ENCODE data around the gene PTPN1.
"Not testable (repeated sequence)": the region's sequence is repeated elsewhere in the genome, so short reads cannot be mapped to it uniquely, and the experiment has no call there.

PTPN1 gene

DNA sequence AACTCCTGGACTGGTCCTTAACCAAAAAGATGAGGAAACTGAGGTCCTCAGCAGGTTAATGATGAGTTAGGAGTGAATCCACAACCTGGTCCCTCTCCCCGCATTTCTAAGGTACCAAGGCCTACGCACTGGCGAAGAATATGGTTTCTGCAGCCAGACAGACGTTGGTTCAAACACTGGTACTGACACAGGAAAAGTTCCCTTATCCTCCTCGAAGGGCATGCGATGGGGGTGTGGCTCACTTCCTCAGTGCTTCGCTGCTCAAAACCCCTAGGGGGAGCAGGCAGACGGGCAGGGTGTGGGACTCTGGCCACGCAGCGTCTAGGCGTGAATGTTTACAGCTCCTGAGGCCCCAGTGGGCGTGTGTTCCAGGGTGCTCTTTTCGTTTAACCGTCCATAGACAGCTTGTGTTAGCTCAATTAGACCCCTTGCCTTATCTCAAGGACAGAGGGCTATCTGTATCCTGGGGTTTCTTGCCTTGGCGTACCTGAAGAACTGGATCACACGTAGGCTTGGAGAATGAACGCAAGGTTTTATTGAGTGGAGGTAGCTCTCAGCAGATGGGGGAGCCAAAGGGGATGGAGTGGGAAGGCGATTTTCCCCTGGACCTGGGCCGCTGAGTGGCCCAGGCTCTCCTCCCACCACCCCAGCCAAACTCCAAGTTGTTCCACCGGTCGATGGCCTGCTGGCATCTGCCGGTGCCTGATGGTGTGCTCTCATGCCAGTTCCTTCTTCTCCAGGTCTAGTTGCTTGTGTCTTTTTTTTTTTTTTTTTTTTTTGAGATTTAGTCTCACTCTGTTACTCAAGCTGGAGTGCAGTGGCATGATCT is 31.8 kb upstream of the PTPN1 start:
- in situ Hi-C loops (cut with MboI; ENCODE audit: low sequenced_read_pairs): no loop called here

DNA sequence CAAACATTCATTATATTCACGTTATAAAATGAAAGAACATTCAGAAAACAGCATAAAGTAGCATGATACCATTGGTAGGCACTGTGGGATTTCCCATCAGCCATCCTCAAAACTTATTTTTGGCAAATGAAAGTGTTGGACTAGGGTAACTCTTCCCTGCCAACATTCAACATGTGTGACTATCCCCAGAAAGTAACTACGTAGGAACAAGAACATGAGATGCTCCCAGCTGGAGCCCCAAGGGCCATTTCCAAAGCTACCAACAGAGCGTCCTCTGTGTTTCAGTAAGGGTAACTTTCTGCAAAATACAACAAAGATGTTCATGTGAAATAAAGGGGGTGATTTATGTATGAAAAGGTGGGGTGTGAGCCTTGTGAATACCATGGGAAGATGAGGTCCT is 28.4 kb upstream of the PTPN1 start:
- in situ Hi-C loops (cut with MboI; ENCODE audit: low sequenced_read_pairs): no loop called here

DNA sequence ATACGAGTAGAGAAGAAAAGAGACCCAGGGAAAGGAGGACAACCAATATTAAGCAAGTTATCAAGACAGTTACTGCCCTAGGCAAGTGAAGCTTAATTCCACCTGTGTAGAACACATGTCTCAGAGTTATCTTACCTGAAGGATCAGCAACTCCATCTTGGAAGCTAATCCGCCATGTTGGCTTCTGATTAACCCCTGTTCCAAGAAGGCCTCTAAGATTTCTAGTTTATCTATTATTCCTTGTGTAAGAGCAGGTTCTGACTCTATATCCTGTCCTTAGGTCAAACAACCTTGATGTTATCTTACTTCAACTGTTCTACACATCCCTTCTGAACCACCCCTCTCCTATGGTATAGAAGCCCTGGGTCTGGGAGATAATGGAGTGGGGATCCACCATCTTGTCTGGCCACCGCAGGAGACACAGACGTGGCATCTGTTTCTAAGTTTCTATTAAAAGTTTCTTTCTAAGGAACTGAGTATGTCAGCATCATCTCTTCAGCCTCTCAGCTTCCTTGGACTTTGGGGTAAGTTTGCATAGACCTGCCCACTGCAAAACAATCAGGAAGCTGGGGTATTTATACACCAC is 27.7 kb upstream of the PTPN1 start:
- in situ Hi-C loops (cut with MboI; ENCODE audit: low sequenced_read_pairs): no loop called here

DNA sequence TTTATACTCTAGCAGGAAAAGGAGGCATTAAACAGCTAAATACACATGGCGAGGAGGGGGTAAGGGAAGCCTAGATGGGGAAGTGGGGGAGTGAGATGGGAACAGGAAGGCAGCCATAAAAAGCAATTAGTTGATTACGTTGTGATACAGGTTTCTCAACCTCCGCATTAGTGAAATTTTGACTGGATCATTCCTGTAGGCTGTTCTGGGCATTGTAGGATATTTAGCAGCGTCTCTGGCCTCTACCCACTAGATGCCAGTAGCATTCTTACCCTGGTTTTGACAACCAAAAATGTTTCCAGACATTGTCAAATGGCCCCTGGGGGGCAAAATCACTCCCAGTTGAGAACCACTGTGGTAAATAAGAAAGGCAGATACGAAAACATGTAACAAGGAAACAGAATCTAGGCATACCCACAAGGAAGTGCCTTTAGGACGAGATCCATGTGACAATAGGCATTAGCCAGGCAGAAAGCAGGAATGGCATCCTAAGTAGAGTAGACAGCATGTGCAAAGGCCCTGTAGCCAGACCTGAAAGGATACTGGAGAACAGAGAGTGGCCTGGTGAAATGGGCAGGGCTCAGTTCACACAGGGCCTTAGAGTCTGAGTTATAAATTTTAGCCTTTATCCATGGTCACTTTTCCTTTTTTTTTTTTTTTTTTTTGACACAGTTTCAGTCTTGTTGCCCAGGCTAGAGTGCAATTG is 25.8 kb upstream of the PTPN1 start:
- in situ Hi-C loops (cut with MboI; ENCODE audit: low sequenced_read_pairs): no loop called here

DNA sequence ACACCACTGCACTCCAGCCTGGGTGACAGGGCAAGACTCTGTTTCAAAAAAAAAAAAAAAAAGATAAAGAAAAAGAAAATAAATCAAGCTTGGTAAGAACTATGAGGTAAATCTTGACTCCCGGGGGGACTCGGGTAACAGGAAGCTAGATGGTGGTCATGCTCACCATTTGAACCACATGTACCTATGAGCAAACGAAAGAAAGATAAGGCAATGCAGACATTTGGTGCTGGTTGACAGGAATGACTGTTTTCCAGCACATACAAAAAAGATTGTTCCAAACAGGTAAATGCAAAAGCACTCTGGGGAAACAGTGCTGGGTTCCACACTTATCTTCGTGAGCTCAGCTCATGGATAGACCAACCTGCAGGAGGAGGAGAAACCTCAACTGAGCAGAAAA is 22.8 kb upstream of the PTPN1 start:
- in situ Hi-C loops (cut with MboI; ENCODE audit: low sequenced_read_pairs): no loop called here

DNA sequence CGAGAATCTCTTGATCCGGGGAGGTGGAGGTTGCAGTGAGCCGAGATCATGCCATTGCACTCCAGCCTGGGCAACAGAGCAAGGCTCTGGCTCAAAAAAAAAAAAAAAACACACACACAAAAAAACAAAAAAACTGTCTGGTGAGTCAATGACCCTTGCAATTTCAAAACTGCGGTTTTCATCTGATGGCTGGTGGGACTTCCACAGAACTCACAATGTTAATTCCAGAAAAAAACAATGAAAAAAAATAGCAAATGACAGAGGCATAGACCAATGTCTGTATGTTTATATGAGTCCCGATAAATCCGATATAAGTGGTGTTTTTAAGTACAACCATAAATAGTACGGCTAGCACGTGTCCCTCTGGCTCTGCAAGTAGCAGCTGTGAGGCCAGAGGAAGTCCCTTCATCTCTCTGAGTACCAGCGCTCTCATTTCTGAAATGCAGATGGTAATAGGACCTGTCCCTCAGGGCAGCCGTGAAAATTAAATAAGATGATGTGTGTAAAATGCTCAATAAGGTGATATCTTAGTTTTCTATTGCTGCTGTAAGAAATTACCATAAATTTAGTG is 21.9 kb upstream of the PTPN1 start:
- in situ Hi-C loops (cut with MboI; ENCODE audit: low sequenced_read_pairs): no loop called here

DNA sequence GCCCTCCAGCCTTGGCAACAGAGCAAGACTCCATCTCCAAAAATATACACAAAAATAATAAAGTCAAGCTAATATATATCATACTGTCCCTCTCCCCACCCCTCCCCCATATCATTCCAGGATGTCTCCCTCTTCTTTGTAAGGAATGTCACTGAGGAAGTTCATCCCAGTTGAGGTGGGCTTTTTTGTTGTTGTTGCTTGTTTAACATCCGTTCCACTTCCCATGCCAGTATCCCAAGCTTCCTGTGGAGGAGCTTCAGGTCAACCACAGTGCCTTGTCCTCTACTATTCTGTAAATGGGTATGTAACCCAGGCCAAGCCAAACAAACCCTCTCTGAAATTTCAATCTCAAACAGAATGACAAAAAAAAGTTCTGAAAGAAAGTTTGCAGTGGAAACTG is 19.0 kb upstream of the PTPN1 start:
- in situ Hi-C loops (cut with MboI; ENCODE audit: low sequenced_read_pairs): no loop called here

DNA sequence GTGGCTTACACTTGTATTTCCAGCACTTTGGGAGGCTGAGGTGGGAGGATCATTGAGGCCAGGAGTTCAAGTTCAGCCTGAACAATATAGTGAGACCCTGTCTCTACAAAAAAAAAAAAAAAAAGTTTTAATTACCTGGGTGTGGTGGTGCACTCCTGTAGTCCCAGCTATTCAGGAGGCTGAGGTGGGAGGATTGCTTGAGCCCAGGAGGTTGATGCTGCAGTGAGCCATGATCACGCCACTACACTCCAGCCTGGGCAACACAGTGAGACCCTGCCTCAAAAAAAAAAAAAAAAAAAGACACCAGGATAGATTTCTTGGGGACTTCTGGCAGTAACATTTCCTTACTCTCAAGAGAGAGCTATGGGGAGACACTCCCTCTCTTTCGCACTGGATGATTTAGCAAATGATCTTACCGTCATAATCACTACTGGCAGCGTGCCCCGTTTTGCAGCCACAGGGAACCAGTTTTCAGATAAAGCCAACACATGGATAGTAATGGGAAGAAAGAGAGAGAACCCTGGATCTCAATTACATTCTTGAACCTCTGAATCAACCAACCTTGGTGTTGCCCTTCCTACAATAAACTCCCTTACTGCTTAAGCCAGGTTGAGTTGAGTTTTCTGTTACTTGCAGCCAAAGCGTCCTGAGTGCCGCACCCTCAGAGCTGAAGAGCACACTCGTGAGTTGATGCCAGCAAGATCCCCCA is 18.1 kb upstream of the PTPN1 start:
- in situ Hi-C loops (cut with MboI; ENCODE audit: low sequenced_read_pairs): no loop called here

DNA sequence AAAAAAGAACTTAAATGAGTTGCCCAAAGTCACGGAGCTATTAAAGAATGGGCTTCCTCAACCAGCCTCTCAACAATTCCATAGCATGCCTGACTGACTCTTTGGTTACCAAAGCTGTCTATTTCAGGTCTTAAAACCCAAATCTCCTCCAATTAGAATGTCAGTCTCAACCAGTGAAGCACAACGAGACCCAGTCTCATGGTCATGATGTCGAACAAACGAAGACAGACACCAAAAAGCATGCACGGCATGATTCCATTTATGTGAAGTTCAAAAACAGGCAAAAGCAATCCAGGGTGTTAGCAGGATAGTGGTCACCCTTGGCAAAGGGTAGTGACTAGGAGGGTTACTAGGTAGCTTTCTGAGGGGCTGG is 16.3 kb upstream of the PTPN1 start:
- in situ Hi-C loops (cut with MboI; ENCODE audit: low sequenced_read_pairs): no loop called here

DNA sequence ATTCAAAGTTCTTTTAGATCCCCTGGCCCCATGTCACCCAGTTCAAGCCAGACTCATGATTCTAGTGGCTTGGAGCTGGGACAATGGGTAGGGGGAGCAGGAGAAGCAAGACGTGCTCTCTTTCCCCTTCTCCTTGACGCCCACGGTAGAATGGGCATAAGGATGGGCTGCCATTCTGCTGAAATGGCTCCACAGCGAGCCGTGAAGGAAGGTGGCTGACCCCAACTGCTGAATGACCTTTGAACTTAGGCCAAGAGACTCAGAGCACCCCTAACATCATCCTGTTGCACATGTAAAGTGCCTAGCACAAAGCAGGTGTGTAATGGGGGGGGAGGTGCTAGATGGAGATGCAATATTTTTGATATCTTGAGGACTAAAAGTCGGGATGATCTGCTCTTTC is 15.8 kb upstream of the PTPN1 start:
- in situ Hi-C loops (cut with MboI; ENCODE audit: low sequenced_read_pairs): no loop called here

DNA sequence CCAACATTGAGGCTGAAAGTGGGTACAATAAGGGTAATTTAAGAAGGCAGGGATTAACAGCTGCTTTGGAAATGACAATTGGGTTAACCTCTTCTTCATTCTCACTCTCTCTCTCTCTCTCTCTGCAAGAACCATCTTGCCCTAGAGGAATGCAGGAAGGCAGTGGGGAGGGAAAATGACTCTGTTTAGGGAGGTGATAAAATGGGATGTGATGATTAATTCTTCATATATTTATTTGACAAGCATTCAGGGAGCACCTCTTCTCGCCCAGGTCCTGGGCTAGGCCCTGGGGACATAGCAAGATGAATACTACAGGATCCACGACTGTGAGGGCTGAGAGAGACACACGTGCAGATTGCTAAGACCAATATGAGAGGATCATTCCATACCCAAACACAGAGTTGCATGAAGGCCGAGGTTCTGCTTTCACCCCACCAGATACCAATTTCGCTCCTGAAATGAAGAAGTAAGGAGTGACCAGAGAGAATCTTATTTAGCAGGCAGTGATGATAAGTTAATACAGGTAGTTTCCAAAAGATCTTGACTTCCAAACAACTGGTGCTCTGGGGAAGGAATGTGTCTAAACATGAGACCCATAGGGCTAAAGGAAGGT is 13.3 kb upstream of the PTPN1 start:
- in situ Hi-C loops (cut with MboI; ENCODE audit: low sequenced_read_pairs): no loop called here

DNA sequence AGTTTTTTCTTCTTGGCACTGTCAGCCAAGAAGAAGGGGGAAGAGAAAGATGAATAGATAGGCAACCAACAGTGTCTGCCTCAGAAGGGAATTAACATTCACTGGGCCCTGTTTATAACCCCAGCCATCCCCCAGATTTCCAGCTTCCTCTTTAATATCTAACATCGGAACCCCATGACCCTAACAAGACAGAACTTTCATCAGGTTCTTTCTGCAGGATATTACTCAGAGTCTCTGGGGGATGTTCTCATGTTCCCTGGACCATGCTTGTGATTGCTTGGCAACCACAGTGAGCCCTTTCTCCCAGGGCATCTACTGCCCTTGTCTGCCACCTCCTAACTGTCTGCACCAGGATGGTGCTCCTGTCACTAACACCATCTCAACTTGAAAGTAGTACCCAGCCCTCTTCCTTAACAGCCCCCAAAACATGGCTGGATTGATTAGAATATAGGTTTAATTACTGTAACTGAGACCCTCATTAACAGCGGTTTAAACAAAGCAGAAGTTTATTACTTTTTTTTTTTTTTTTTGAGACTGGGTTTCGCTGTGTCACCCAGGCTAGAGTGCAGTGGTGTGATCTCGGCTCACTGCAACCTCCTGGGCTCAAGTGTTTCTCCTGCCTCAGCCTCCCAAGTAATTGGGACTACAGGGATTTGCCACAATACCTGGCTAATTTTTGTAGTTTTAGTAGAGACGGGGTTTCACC is 12.0 kb upstream of the PTPN1 start:
- in situ Hi-C loops (cut with MboI; ENCODE audit: low sequenced_read_pairs): no loop called here

DNA sequence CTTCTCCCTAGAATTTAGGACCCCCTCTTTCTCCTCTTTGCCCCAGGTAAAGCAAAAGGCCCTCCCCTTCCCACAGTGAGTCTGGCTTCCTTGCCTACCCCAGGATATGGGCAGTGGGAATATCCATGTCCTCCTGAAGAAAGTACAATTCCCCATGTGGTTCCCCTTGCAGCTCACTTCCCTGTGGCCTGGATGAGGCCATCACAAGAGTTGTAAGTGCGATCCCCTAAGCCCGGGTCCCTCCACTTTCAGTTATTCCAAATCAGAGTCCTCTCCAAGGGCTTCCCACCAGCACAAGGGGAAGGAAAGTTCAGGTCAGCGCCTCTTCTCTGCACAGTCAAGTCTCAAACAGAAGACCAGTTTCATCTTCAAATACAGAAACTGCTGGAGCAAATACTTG is 10.2 kb upstream of the PTPN1 start:
- in situ Hi-C loops (cut with MboI; ENCODE audit: low sequenced_read_pairs): no loop called here

DNA sequence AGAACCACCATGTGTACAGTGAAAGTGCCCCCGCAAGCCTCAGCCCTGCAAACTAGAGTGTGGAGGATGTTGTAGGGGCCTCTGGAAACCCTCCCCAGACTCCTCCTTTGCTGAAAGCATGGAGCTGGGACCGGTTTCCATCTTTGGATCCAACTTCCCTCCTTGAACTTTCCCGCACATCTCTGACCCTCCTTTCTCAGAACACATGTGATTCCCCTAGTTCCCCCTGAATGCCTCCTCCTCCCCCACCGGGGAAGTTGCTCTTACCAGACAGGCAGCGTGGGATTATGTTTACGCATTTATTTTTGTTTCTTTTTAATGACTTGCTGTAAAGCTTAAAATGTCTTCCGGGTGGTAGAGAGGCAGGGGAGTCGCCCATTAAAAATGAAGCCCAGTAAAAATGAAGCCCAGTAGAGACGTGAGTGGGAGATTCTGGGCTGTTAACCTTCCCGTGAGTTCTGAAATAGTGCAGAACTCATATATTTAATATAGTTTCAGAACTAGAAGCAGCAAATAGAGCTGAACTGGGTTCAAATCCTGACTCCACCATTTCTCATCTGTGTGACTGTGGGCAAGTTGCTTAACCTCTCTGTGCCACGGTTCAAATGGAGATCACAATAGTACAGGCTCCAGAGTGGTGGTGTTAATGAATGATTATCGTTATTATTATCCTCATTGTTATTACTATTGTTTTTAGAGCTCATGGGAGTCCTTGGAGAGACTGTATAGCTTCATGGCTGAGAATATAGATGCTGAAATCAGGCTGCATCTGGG is 8.0 kb upstream of the PTPN1 start:
- in situ Hi-C loops (cut with MboI; ENCODE audit: low sequenced_read_pairs): no loop called here

DNA sequence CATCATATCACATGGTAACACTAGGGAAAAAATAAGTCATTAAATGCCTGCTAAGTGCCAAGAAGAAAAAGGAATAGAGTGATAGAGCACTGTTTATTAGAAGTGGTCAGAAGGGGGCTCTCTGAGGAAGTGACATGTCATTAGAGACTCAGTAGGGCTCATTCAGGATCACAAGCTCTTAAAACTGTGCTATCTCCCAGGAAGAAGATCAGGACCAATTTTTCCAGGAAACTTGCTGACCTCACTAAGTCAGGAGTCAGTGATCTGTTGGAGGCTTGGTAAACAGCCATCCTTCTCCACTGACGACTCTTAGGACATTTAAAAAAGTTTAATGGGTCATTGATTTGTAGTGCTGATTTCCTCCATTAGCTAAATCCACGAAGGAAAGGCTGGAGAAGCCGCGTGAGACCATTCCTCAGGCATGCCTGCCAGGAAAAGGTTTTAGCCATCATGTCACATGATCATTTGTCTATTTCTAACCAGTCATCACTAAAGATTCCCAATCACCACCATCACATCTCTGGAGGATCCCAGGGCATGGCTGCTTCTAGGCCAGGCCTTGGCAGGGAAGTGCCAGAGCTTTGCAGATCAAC is 5.9 kb upstream of the PTPN1 start:
- in situ Hi-C loops (cut with MboI; ENCODE audit: low sequenced_read_pairs): no loop called here

DNA sequence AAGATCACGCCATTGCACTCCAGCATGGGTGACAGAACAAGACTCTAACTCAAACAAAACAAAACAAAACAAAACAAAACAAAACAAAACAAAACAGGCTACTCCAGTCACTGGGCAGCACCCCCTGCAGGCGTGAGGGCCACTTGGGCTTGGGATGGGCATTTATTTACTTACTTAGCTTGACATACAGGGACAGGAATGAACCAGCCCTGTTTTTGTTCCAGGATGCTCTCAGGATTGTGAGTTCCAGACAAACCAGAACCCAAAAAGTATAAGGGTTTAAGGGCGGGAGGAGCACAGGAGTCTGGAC is 4.0 kb upstream of the PTPN1 start:
- in situ Hi-C loops (cut with MboI; ENCODE audit: low sequenced_read_pairs): no loop called here

DNA sequence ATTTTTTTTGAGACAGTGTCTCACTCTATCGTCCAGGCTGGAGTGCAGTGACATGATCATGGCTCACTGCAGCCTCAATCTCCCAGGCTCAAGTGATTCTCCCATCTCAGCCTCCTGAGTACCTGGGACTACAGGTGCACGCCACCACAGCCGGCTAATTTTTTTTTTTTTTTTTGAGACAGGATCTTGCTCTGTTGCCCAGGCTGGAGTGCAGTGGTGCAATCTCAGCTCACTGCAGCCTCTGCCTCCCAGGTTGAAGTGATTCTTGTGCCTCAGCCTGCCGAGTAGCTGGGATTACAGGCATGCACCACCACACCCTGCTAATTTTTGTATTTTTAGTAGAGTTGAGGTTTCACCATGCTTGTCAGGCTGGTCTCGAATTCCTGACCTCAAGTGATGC is 2.4 kb upstream of the PTPN1 start:
- in situ Hi-C loops (cut with MboI; ENCODE audit: low sequenced_read_pairs): not testable (repeated sequence)

DNA sequence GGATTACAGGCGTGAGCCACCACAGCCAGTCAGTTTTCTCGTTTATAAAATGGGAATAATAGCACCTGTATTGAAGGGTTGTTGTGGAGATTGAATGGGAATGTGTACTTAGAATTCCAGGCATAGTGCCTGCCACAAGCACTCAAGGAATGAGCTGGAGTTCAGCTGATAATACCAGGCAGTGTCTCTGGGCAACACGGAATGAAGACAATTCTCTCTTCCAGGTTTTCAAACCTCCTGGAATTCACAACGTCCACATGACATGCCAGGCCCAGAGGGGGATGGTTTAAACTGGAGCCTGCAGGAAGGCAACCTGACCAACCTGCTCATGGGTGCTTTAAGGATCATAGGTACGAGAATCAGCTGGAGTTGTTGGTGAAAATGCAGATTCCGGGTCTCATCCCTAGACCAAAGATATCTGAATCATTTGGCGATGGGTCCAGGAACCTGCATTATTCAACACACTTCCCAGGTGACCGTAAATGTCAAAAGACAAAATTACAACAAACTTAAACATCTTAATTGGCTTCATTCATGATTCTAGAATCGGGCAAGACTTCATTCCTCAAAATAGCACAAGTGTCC is 1.9 kb upstream of the PTPN1 start:
- in situ Hi-C loops (cut with MboI; ENCODE audit: low sequenced_read_pairs): no loop called here

Measured in HL-60/S4 (cell line).